HUES64 (cell line): Measurements from ENCODE around the gene TLCD4.

Experiments
- H3K27ac ChIP-seq: 2 replicates; pipeline ENCODE4 v1.7.0; 2013; ENCODE audit warnings: low read depth, low read length, inconsistent platforms
- H3K27me3 ChIP-seq: 2 replicates; pipeline ENCODE4 v1.6.1; 2013; ENCODE audit warnings: mild to moderate bottlenecking, low read length; ENCODE audit not compliant: insufficient read depth
- H3K36me3 ChIP-seq: 2 replicates; pipeline ENCODE4 v1.6.1; 2013; ENCODE audit warnings: mild to moderate bottlenecking, low read length; ENCODE audit not compliant: insufficient read depth
- H3K4me1 ChIP-seq: 2 replicates; pipeline ENCODE4 v1.6.1; 2013; ENCODE audit warnings: mild to moderate bottlenecking, low read length, moderate library complexity; ENCODE audit not compliant: insufficient read depth
- H3K4me3 ChIP-seq: 2 replicates; pipeline ENCODE4 v1.5.1; 2013; ENCODE audit warnings: mild to moderate bottlenecking, low read length, moderate library complexity
- H3K9ac ChIP-seq: 2 replicates; pipeline ENCODE4 v1.6.1; 2013; ENCODE audit warnings: mild to moderate bottlenecking, low read depth, low read length
- H3K9me3 ChIP-seq: 2 replicates; pipeline ENCODE4 v1.6.1; 2013; ENCODE audit warnings: low read depth, low read length; ENCODE audit not compliant: insufficient read depth
- WGBS: fragments of 150-250, 120-280 bp; methylation state at CpG from one replicate; pipeline ENCODE4 v1.1.7; 2013; ENCODE audit warnings: missing lambda C conversion rate; 5-methylcytosine and 5-hydroxymethylcytosine counted together

TLCD4 gene

GRCh38 chr1:95122151-95122697 lies 5.1 kb downstream of the TLCD4 start:
- Histone ChIP-seq H3K4me1 (no peaks in the 10 kb centered on the region), H3K9me3 (no peaks in the 10 kb centered on the region), H3K27me3 (peaks cover 16% of the 10 kb centered on the region), H3K9ac (no peak overlapping the region), H3K36me3 (no peaks in the 10 kb centered on the region), H3K4me3 (no peak overlapping the region), H3K27ac (no peak overlapping the region)
- 85% methylated on average over 8 of the region's 8 CpGs for WGBS

DNA sequence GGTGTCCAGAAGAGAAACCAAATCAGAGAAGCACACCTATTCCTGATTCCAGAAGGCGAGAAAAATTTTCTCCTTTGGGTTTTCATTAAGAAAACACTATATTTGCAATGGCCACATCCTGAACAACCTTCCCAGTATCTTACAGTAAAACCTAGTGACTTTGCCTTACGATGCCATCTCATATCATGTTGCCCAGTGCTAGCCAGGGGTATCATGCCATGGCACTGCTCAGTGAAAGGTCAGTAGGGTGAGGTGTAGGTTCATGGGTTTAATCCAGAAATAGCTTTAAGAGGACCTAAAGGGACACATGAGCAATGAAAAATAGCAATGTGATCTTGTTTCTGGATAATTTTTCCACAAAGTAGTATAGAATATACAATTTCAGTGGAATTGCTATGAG lies 7.2 kb downstream of the TLCD4 start:
- no peak overlapping the region for H3K9ac ChIP-seq
- H3K27me3 ChIP-seq, result no peaks in the 10 kb centered on the region
- H3K4me1 ChIP-seq, result no peaks in the 10 kb centered on the region
- no peaks in the 10 kb centered on the region for H3K36me3 ChIP-seq
- no peaks in the 10 kb centered on the region for H3K9me3 ChIP-seq
- 94% methylated on average over 2 of the region's 2 CpGs for WGBS
- no peak overlapping the region for H3K4me3 ChIP-seq
- no peak overlapping the region for H3K27ac ChIP-seq

GRCh38 chr1:95126366-95126765 lies 9.2 kb downstream of the TLCD4 start:
- 87% methylated on average over 2 of the region's 3 CpGs for WGBS
- no peak overlapping the region for H3K9ac ChIP-seq
- H3K27me3 ChIP-seq, result no peaks in the 10 kb centered on the region
- H3K9me3 ChIP-seq, result no peaks in the 10 kb centered on the region
- no peak overlapping the region for H3K4me3 ChIP-seq
- H3K27ac ChIP-seq, result no peak overlapping the region
- no peaks in the 10 kb centered on the region for H3K36me3 ChIP-seq
- H3K4me1 ChIP-seq, result no peaks in the 10 kb centered on the region

- Histone ChIP-seq H3K4me1 (no peaks in the 10 kb centered on the region), H3K4me3 (no peak overlapping the region), H3K27me3 (no peaks in the 10 kb centered on the region), H3K36me3 (no peaks in the 10 kb centered on the region), H3K27ac (no peak overlapping the region), H3K9me3 (no peaks in the 10 kb centered on the region), H3K9ac (no peak overlapping the region)
- 93% methylated on average over 4 of the region's 4 CpGs for WGBS
Measured at GRCh38 chr1:95126846-95127245, 9.7 kb downstream of the TLCD4 start.

GRCh38 chr1:95127380-95127779 lies 10.2 kb downstream of the TLCD4 start:
- Histone ChIP-seq H3K27ac (no peak overlapping the region), H3K9me3 (no peaks in the 10 kb centered on the region), H3K4me3 (no peak overlapping the region), H3K27me3 (no peaks in the 10 kb centered on the region), H3K36me3 (no peaks in the 10 kb centered on the region), H3K4me1 (no peaks in the 10 kb centered on the region), H3K9ac (no peak overlapping the region)
- 100% methylated on average over 1 of the region's 1 CpG for WGBS

GRCh38 chr1:95132762-95133161 lies 15.6 kb downstream of the TLCD4 start:
- no peak overlapping the region for H3K9ac ChIP-seq
- H3K27me3 ChIP-seq, result no peaks in the 10 kb centered on the region
- H3K36me3 ChIP-seq, result no peaks in the 10 kb centered on the region
- no peak overlapping the region for H3K4me3 ChIP-seq
- no peak overlapping the region for H3K27ac ChIP-seq
- 0 out of 2 replicates have a peak, but pooled peaks cover 6% of the 10 kb centered on the region for H3K4me1 ChIP-seq
- 97% methylated on average over 1 of the region's 1 CpG for whole genome bisulfite sequencing
- no peaks in the 10 kb centered on the region for H3K9me3 ChIP-seq

GRCh38 chr1:95133687-95134086 lies 16.5 kb downstream of the TLCD4 start:
- H3K27me3 ChIP-seq, result no peaks in the 10 kb centered on the region
- no peaks in the 10 kb centered on the region for H3K36me3 ChIP-seq
- H3K9ac ChIP-seq, result no peak overlapping the region
- no peaks in the 10 kb centered on the region for H3K9me3 ChIP-seq
- H3K27ac ChIP-seq, result no peak overlapping the region
- 0 out of 2 replicates have a peak, but pooled peaks cover 6% of the 10 kb centered on the region for H3K4me1 ChIP-seq
- H3K4me3 ChIP-seq, result no peak overlapping the region

GRCh38 chr1:95138223-95138622 lies 21.1 kb downstream of the TLCD4 start:
- no peak overlapping the region for H3K9ac ChIP-seq
- no peaks in the 10 kb centered on the region for H3K9me3 ChIP-seq
- H3K27ac ChIP-seq, result no peak overlapping the region
- H3K36me3 ChIP-seq, result no peaks in the 10 kb centered on the region
- H3K4me1 ChIP-seq, result peaks cover 9% of the 10 kb centered on the region; the same call in 1 of the 2 replicates
- no peaks in the 10 kb centered on the region for H3K27me3 ChIP-seq
- H3K4me3 ChIP-seq, result no peak overlapping the region

GRCh38 chr1:95139039-95139438 lies 21.9 kb downstream of the TLCD4 start:
- no peaks in the 10 kb centered on the region for H3K27me3 ChIP-seq
- no peaks in the 10 kb centered on the region for H3K9me3 ChIP-seq
- H3K9ac ChIP-seq, result no peak overlapping the region
- no peak overlapping the region for H3K4me3 ChIP-seq
- peaks cover 9% of the 10 kb centered on the region; the same call in 1 of the 2 replicates for H3K4me1 ChIP-seq
- 100% methylated on average over 1 of the region's 1 CpG for WGBS
- no peaks in the 10 kb centered on the region for H3K36me3 ChIP-seq
- no peak overlapping the region for H3K27ac ChIP-seq

DNA sequence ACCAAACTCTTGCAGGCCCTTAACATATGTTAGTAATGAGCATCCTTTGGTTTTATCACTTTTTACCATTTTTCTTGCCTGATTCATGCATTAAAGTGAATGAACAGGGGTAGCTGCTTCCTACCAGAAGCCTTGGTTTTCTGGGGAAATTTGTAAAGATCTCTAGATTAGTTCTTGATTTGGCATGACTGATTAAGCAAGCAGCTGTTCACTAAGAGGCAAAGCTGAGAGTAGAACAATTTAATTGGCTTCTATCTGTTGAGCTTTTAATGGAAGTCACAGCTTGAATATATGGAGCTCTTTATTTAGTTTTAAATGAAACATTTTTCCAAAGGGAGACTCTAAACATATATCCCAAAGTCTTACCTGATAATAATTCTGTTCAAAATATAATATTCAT lies 23.6 kb downstream of the TLCD4 start:
- H3K9ac ChIP-seq, result no peak overlapping the region
- no peaks in the 10 kb centered on the region for H3K9me3 ChIP-seq
- H3K4me1 ChIP-seq, result peaks cover 9% of the 10 kb centered on the region; the same call in 1 of the 2 replicates
- no peak overlapping the region for H3K27ac ChIP-seq
- H3K4me3 ChIP-seq, result no peak overlapping the region
- H3K27me3 ChIP-seq, result no peaks in the 10 kb centered on the region
- no peaks in the 10 kb centered on the region for H3K36me3 ChIP-seq

DNA sequence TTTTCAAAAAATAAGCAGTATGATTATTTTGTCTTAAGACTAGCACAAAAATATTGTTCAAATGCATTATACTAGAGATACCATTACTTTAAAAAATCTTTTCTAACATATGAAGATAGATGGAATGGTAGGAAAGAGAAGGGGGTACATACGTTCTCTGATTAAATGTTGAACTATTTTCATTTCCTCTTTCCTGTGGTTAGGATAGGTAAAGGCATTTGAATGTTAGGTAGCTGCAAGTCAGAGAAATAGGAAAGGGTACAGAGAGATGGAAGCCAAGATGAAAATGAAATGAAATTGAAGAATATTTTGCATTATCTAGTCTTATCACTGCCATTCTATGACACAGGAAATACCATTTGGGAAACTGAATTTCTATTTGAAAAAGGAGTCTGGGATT lies 28.3 kb downstream of the TLCD4 start:
- WGBS, result 94% methylated on average over 1 of the region's 1 CpG

GRCh38 chr1:95146637-95147036 lies 29.5 kb downstream of the TLCD4 start:
- Histone ChIP-seq H3K27ac (no peak overlapping the region), H3K9ac (no peak overlapping the region), H3K36me3 (no peaks in the 10 kb centered on the region), H3K4me1 (peaks cover 3% of the 10 kb centered on the region; the same call in 1 of the 2 replicates), H3K4me3 (no peak overlapping the region), H3K9me3 (no peaks in the 10 kb centered on the region), H3K27me3 (no peaks in the 10 kb centered on the region)

More for the DNA sequence above, 28.3 kb downstream of the TLCD4 start:
- no peaks in the 10 kb centered on the region for H3K9me3 ChIP-seq
- no peaks in the 10 kb centered on the region for H3K36me3 ChIP-seq
- H3K27ac ChIP-seq, result no peak overlapping the region
- H3K9ac ChIP-seq, result no peak overlapping the region
- no peaks in the 10 kb centered on the region for H3K27me3 ChIP-seq
- H3K4me1 ChIP-seq, result peaks cover 3% of the 10 kb centered on the region; the same call in 1 of the 2 replicates
- H3K4me3 ChIP-seq, result no peak overlapping the region
